NCI-H1417 (cell line): ENCODE results near the gene GORASP1.

Source experiments
- DNase-seq, 3 experiments: peaks; one replicate each; lab custom pipeline; 2025; lab: John Stamatoyannopoulos, UW

GORASP1 gene

DNA sequence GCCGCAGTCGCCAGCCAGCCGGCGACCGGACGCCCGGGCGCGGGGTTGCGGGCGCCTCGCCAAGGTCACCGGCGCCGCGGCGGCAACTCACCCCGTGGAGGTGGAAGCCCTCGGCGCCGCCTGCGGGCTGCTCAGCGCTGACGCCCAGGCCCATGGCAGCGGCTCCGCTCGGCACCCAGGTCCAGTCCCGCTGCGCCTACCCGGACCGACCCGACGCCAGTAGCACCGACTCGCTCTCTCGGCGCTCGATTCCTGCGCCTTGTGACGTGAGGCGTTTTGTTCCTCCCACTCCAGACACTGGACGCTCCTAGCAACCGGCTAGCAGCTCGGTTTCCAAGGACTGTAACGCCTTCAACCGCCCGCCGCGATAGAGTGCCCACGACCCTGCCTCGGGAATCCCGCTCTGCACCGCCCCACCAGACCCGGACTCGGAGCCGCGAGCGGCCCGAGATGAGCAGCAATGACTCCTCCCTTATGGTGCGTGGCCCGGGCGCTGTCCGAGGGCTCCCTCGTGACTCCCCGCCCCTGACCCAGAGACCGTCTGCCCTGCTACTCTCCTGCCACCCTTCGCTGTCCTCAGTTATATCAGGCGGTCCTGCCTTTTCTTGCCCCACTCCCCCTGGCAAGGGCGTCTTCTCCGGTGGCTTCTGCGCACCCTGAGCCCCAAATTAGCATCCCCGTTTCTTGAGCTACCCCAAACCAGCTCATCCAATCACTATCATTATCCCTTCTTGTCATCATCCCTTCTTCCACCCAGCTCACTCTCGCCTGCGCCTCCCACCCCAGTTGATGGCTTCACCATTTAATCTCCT lies at the start of gene GORASP1, which contains the start of gene TTC21A:
TSS of gene GORASP1 (minus strand) at position 240 of the 812 bp plus-strand sequence. CDS start at position 154, 86 bp downstream.
TSS of gene TTC21A (plus strand) at position 293 of the 812 bp plus-strand sequence. CDS start at position 451, 158 bp downstream.
- peak; percentile 73 to 88 (median 79) for DNase-seq

DNA sequence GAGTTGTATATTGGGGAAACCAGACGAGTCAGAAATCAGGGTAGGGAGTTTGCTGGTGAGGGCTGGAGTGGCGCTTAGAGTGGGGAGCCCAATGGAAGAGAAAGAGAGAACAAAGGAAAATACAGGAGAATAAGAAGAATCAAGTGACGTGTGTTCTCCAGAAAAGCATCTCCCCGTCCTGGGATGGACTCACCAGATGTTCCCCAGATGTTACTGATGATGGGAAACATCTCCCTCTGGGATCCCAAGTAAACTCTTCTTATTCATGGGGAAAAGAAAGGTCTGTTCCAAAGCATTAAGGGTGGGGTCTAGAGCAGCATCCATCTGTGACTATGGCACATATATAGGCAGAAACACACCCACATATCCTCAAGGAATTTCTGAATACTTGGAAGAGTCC lies 49.0 kb upstream of the GORASP1 start:
- no peak for DNase-seq

DNA sequence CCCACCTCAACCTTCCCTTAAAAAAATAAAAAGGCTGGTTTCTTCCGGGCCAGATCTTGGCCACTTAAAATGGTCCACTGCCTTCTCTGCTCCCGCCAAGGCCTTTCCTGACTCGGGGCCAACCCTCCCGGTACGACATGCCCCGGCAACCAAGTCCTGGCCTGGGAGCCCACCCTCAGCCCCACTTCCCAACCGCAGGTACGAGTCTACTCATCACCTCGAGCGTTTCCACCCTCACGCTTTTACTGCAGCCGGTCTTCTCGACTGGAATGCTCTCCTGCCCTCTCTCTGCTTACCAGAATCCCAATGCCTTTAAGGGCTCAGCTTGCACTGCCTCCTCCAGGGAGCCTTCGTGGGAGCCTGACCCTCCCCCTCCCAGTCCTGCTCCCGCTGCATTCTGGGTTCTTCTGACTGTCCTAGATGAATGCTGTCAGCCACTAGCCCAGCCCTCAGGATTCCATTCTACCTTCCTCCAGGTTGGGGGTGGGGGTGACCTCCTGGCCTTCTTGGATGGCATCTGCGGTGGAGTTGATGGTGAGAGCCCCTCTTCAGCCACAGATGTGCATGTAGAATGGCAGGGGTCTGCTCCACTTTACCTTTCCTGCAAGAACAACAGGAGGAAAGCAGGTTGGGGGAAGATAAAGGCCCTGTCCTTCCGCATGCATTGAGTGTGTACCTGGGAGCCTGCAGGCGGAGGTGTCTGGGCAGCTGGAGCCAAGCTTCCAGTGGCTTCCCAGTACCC lies 47.0 kb upstream of the GORASP1 start:
- DNase-seq: no peak

GRCh38 chr3:39153977-39154279 lies 46.5 kb upstream of the GORASP1 start:
- no peak for DNase-seq

DNA sequence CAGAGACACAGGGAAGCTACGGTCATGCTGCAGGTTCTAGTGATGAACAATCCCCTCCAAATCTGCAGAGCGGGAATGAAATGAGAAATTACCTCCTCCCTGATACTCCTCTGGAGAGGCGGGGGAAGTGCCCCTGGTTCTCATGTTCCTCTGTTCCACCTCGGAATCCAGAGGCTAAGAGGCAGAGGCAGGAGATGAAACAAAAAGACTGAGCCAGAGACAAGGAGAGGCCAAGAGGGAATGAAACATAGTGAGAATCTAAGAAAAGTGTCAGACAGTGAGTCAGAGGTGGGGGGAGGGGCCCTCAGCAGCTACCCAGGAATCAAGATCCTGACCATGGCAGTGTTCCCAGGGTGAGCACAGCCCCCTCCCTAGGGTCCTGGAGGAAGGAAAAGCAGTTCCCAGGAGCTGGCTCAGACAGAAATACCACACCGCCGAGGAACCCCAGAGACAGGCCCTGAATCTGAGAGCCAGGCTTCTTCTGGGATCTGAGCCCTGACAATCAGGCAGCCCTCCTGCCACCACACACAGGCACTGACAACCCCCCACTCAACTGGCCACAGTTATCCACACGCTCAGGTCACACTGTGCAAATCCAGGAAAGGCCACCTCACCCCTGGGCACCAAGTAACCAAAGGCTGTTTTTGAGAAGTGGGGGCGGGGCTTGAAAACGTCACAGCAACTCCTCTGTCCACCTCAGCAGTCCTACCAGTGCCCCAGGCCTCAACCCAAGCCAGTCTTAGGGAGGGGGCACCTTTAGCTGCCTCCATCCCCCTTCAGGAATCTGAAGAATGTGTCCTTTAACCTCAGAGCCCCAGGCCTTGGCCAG lies 43.6 kb upstream of the GORASP1 start:
- DNase-seq: peak in 1 of 3 experiments; percentile 5

DNA sequence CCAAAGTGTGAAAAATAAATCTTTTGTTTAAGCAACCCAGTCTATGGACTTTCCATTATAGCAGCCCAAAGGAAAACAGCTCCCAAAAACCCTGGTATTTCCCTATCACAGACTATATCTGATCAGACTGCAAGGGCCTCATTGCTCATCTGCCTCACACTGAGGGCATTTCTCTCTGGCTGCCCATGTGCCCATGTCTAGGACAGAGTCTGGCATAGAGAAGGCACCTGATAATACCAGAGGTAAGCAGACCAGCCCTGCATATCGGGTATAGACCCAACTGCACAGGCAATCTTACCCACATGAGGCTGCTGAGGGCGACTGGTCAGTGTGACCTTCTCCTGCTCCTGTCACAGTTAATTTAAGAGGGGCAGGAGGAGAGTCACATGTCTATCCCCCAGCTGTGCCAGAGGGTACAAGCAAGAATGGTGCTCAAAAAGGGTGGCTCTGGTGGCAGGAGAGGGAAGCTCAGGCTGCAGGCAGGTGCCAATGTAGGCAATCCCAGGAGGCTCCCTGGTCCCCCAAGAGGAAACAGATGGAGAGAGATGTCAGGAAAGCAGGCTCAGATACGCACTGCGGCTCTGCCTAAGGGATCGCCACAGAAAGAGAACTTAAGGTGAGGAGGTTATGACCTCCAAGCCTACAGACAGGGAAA lies 42.8 kb upstream of the GORASP1 start:
- peak in 1 of 3 experiments; percentile 9 for DNase-seq

GRCh38 chr3:39149498-39150147 lies 42.2 kb upstream of the GORASP1 start:
- DNase-seq: no peak

GRCh38 chr3:39149059-39149455 lies 41.6 kb upstream of the GORASP1 start:
- no peak for DNase-seq

DNA sequence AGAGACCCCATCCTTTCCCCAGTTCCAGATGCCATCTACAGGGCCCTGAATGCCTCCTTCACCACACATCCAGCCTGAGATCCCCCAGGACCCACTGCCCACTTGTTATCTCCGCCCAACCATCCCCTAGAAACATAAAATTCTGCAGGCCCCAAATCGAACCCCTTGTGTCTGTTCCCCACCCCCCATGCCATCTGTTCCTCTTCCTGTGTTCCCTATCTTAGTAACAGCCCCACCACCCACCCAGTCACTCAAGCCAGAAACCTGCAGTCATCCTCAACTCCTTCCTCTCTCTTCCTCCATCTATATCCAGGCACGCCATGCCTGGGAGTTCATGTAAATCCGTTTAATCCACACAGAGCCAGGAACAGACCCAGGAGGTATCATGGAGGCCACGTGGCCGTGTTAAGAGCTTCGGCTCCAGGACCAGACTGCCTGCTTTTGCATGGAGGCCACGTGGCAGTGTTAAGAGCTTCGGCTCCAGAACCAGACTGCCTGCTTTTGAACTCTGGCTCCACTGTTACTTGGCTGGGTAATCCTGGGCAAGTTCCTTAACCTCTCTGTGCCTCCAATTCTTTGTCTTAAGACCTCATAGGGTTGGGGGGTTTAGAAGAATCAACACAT lies 41.1 kb upstream of the GORASP1 start:
- no peak for DNase-seq

DNA sequence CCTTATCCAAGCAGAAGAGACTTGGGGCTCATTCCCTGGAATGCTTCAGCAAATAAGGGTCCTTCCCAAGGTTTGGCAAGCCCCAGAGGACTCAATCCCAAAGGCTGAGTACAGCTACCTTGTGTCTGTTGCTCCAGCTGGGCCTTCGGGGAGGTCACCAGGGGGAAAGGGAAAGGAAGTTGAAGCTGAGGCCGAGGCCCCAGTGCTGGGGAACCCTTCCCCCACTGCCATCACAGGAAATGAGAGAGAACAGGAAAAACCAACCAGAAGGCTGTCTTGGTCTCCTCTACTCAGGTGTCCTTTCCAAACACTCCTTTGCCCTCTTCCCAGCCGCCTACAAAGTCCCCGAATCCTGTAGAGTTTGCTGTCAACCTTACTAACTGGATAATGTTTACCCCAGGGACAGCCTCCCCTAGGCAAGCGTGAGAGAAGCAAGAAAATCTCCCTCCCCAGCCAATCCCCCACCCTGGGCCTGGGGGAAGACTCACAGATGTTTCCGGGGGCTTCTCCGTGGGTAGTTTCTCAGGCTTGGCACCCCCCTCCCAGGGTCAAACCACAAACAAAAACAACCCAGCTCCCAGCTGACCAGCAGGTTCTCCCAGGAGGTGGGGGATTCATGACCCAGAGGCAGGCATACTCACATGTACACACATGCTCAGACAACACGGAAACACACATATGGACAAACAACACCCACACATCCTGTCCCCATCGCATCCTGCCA lies 40.4 kb upstream of the GORASP1 start:
- no peak for DNase-seq

GRCh38 chr3:39146611-39147591 lies 39.5 kb upstream of the GORASP1 start:
- no peak for DNase-seq

- DNase-seq: no peak
Observed at GRCh38 chr3:39146083-39146501, 38.7 kb upstream of the GORASP1 start.

- DNase-seq: no peak
Observed at GRCh38 chr3:39144748-39145380, 37.4 kb upstream of the GORASP1 start.

GRCh38 chr3:39144095-39144747 lies 36.8 kb upstream of the GORASP1 start:
- DNase-seq: peak; percentile 42 to 66 (median 42)

DNA sequence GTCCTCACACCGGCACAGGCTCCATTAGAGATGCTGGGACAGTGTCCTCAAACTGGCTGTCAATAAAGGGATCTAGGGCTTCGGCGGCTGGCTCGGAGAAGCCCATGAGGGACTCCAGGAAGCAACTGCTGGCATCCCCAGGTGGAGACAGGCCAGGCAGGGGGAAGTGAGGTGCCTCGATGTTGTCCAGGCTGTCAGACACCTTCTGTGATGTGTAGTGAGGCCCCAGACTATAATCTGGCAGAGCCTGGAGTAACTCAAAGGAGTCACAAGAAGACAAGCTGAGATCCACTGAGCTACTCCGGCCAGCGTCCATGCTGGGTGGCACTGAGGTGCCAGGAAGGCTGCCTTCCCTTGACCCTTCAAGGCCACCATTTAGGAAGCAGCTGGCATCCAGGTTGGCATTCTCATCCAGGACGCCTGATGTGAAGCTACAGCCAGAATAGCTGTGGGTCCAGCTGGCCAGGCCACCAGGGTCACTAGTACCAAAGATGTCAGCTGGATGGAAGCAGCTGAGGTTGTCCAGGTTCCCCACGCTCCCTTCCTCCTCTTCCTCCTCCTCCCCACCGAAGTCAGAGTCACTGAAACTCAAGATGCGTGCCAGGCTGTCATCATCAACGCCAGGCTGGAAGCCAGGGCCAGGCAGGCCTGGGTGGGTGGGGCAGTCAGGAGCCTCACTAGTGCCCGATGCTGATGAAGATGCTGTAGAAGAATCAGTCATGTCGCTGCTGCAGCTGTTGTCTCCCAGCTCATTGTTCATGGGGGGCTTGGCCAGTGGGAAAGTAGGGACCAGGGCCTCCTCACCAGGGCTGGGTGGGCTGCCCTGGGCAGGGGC lies 35.8 kb upstream of the GORASP1 start:
- no peak for DNase-seq

- DNase-seq: peak in 2 of 3 experiments; percentile 83 to 92
Observed at GRCh38 chr3:39142067-39142466, 34.6 kb upstream of the GORASP1 start.
